HEK293 (cell line): ENCODE measurements around the gene ITGB1.

ENCODE experiments used
- CTCF ChIA-PET: fragments of 350-600 bp; formaldehyde crosslinking; extraction: SDS; loops from one replicate; lab custom pipeline; 2021; ENCODE audit warnings: antibody characterized with exemption; lab: Yijun Ruan, JAX
- POLR2A ChIA-PET: fragments of 300-600 bp; formaldehyde crosslinking; extraction: SDS; loops from one replicate; lab custom pipeline; 2020; ENCODE audit warnings: antibody characterized with exemption, inconsistent platforms; lab: Yijun Ruan, JAX
- H3K27ac ChIP-seq: fragments of 200-500 bp; sonication (Bioruptor generic); 2 replicates; pipeline ENCODE4 v1.5.1; 2014; ENCODE audit warnings: low read depth, low read length, control low read depth, inconsistent platforms; ENCODE audit errors: extremely low read depth
- H3K36me3 ChIP-seq, 2 experiments: fragments of 200-500 bp in 1 of 2; sonication (Bioruptor generic) in 1 of 2; 1 replicate in 1 of 2; 2 replicates in 1 of 2; pipeline ENCODE4 v1.5.1; 2014 to 2017; ENCODE audit warnings: inconsistent platforms in 2 of 2, low read length in 2 of 2; ENCODE audit not compliant: control insufficient read depth in 2 of 2, insufficient read depth in 1 of 2
- H3K4me1 ChIP-seq: fragments of 200-500 bp; sonication (Bioruptor generic); 2 replicates; pipeline ENCODE4 v1.5.1; 2014; ENCODE audit warnings: mild to moderate bottlenecking, low read length, inconsistent platforms; ENCODE audit not compliant: control insufficient read depth, insufficient read depth
- H3K4me3 ChIP-seq: 2 replicates; pipeline ENCODE4 v1.5.1; 2011; ENCODE audit warnings: low read depth, mild to moderate bottlenecking, control low read depth, low read length, moderate library complexity
- H3K9me3 ChIP-seq: fragments of 200-500 bp; sonication (Bioruptor generic); 2 replicates; pipeline ENCODE4 v1.5.1; 2014; ENCODE audit warnings: low read depth, low read length, inconsistent platforms; ENCODE audit not compliant: control insufficient read depth, insufficient read depth
- BCL6B ChIP-seq: fragments of 450-650 bp; formaldehyde crosslinking; IDR thresholded peaks from 2 replicates; pipeline ENCODE4 v1.5.1; 2017; ENCODE audit warnings: missing biosample characterization, missing genetic modification characterization
- GLIS2 ChIP-seq: fragments of 450-650 bp; formaldehyde crosslinking; IDR thresholded peaks from 2 replicates; pipeline ENCODE4 v1.5.1; 2016; ENCODE audit warnings: missing biosample characterization, missing genetic modification characterization
- MEIS1 ChIP-seq: sonication (generic); formaldehyde crosslinking; IDR thresholded peaks from 2 replicates; pipeline ENCODE4 v1.8.1; 2022; ENCODE audit warnings: missing genetic modification reagents, mild to moderate bottlenecking, borderline replicate concordance
- PRDM1 ChIP-seq: fragments of 450-650 bp; formaldehyde crosslinking; IDR thresholded peaks from 2 replicates; pipeline ENCODE4; 2016; ENCODE audit warnings: missing biosample characterization, missing genetic modification characterization
- ZBTB1 ChIP-seq: fragments of 450-650 bp; formaldehyde crosslinking; IDR thresholded peaks from 2 replicates; pipeline ENCODE4 v1.5.1; 2016; ENCODE audit warnings: missing biosample characterization, missing genetic modification characterization
- ZBTB17 ChIP-seq: fragments of 450-650 bp; formaldehyde crosslinking; IDR thresholded peaks from 2 replicates; pipeline ENCODE4 v1.5.1; 2016; ENCODE audit warnings: missing biosample characterization, missing genetic modification characterization
- ZFP41 ChIP-seq: fragments of 450-650 bp; formaldehyde crosslinking; IDR thresholded peaks from 2 replicates; pipeline ENCODE4 v1.5.1; 2016; ENCODE audit warnings: missing biosample characterization, missing genetic modification characterization, borderline replicate concordance
- ZNF112 ChIP-seq: fragments of 450-650 bp; formaldehyde crosslinking; IDR thresholded peaks from 2 replicates; pipeline ENCODE4 v1.5.0; 2017; ENCODE audit warnings: missing biosample characterization, missing genetic modification characterization
- ZNF132 ChIP-seq: fragments of 450-650 bp; formaldehyde crosslinking; IDR thresholded peaks from 2 replicates; pipeline ENCODE4 v1.5.1; 2017; ENCODE audit warnings: missing biosample characterization, missing genetic modification characterization, borderline replicate concordance
- ZNF184 ChIP-seq: fragments of 450-650 bp; IDR thresholded peaks from 2 replicates; pipeline ENCODE4 v1.5.1; 2018; ENCODE audit warnings: missing biosample characterization, mild to moderate bottlenecking, missing genetic modification characterization
- ZNF211 ChIP-seq: fragments of 450-650 bp; formaldehyde crosslinking; IDR thresholded peaks from 2 replicates; pipeline ENCODE4 v1.5.1; 2016; ENCODE audit warnings: low read depth, missing biosample characterization, missing genetic modification characterization
- ZNF302 ChIP-seq: fragments of 450-650 bp; formaldehyde crosslinking; IDR thresholded peaks from 2 replicates; pipeline ENCODE4 v1.5.1; 2016; ENCODE audit warnings: missing biosample characterization, missing genetic modification characterization, low read depth
- ZNF324 ChIP-seq: fragments of 450-650 bp; formaldehyde crosslinking; IDR thresholded peaks from 2 replicates; pipeline ENCODE4 v1.5.1; 2016; ENCODE audit warnings: missing biosample characterization, missing genetic modification characterization
- ZNF423 ChIP-seq: fragments of 450-650 bp; formaldehyde crosslinking; IDR thresholded peaks from 2 replicates; pipeline ENCODE4 v1.5.1; 2016; ENCODE audit warnings: missing biosample characterization, missing genetic modification characterization
- ZNF426 ChIP-seq: fragments of 450-650 bp; formaldehyde crosslinking; IDR thresholded peaks from 2 replicates; pipeline ENCODE4 v1.5.1; 2017; ENCODE audit warnings: missing biosample characterization, missing genetic modification characterization, mild to moderate bottlenecking, inconsistent platforms, moderate library complexity
- ZNF600 ChIP-seq: fragments of 450-650 bp; formaldehyde crosslinking; IDR thresholded peaks from 2 replicates; pipeline ENCODE4 v1.5.1; 2016; ENCODE audit warnings: missing biosample characterization, missing genetic modification characterization
- ZNF626 ChIP-seq: fragments of 450-650 bp; sonication (Bioruptor Pico); formaldehyde crosslinking; IDR thresholded peaks from 2 replicates; pipeline ENCODE4 v1.5.1; 2018; ENCODE audit warnings: missing biosample characterization, missing genetic modification characterization, inconsistent platforms
- ZNF707 ChIP-seq: fragments of 450-650 bp; formaldehyde crosslinking; IDR thresholded peaks from 2 replicates; pipeline ENCODE4 v1.5.1; 2016; ENCODE audit warnings: missing biosample characterization, missing genetic modification characterization
- TF ChIP-seq, protein P1 (sequence below): fragments of 450-650 bp; formaldehyde crosslinking; IDR thresholded peaks from 2 replicates; pipeline ENCODE4 v1.5.1; 2016; ENCODE audit warnings: missing biosample characterization, missing genetic modification characterization, borderline replicate concordance
- TF ChIP-seq, protein P2 (sequence below): fragments of 450-650 bp; formaldehyde crosslinking; IDR thresholded peaks from 2 replicates; pipeline ENCODE4 v1.5.1; 2016; ENCODE audit warnings: missing biosample characterization, missing genetic modification characterization
- TF ChIP-seq, protein P3 (sequence below): fragments of 450-650 bp; formaldehyde crosslinking; conservative IDR thresholded peaks from 2 replicates; pipeline ENCODE4 v1.5.1; 2016; ENCODE audit warnings: low read depth, missing biosample characterization, missing genetic modification characterization

ITGB1 gene

GRCh38 chr10:32984003-32984600, 26.1 kb upstream of the ITGB1 start (continued):
- TF ChIP-seq, protein P1, sequence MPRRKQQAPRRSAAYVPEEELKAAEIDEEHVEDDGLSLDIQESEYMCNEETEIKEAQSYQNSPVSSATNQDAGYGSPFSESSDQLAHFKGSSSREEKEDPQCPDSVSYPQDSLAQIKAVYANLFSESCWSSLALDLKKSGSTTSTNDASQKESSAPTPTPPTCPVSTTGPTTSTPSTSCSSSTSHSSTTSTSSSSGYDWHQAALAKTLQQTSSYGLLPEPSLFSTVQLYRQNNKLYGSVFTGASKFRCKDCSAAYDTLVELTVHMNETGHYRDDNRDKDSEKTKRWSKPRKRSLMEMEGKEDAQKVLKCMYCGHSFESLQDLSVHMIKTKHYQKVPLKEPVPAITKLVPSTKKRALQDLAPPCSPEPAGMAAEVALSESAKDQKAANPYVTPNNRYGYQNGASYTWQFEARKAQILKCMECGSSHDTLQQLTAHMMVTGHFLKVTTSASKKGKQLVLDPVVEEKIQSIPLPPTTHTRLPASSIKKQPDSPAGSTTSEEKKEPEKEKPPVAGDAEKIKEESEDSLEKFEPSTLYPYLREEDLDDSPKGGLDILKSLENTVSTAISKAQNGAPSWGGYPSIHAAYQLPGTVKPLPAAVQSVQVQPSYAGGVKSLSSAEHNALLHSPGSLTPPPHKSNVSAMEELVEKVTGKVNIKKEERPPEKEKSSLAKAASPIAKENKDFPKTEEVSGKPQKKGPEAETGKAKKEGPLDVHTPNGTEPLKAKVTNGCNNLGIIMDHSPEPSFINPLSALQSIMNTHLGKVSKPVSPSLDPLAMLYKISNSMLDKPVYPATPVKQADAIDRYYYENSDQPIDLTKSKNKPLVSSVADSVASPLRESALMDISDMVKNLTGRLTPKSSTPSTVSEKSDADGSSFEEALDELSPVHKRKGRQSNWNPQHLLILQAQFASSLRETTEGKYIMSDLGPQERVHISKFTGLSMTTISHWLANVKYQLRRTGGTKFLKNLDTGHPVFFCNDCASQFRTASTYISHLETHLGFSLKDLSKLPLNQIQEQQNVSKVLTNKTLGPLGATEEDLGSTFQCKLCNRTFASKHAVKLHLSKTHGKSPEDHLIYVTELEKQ (tag by site-specific recombination): no peak
- TF ChIP-seq BCL6B: no peak
- no peak for TF ChIP-seq ZFP41 (tag by site-specific recombination)

- CTCF ChIA-PET: interaction anchor here (0.6 to 1.3 kb wide), 5 partner anchors 14 to 256 kb away, joined by 3 to 5 read pairs (median 4); no protein-coding TSS in a partner anchor
- POLR2A ChIA-PET: interaction anchor here (3.9 kb wide), 1 partner anchor 29 kb away, joined by 44 read pairs; no protein-coding TSS in a partner anchor
- Histone ChIP-seq H3K36me3 (no peaks in the 10 kb centered on the region), H3K4me1 (no peaks in the 10 kb centered on the region), H3K4me3 (no peak overlapping the region), H3K27ac (no peak overlapping the region), H3K9me3 (no peaks in the 10 kb centered on the region)
- TF ChIP-seq PRDM1 (tag by site-specific recombination) (peak; percentile 76), ZNF626 (tag by site-specific recombination) (no peak), GLIS2 (0 out of 2 replicates have a peak, but pooled peaks have one; percentile 14), ZBTB1 (no peak), ZNF423 (tag by site-specific recombination) (no peak), ZNF132 (tag by site-specific recombination) (no peak), ZNF112 (tag by site-specific recombination) (no peak), ZNF324 (tag by site-specific recombination) (no peak), MEIS1 (CRISPR knock-in tag) (no peak), ZNF211 (no peak), ZBTB17 (peak; percentile 46; the same call in 1 of the 2 replicates), ZNF600 (tag by site-specific recombination) (no peak), ZNF707 (tag by site-specific recombination) (no peak), ZNF426 (tag by site-specific recombination) (no peak), ZNF302 (tag by site-specific recombination) (no peak), ZNF184 (tag by site-specific recombination) (peak; percentile 37; the same call in 1 of the 2 replicates)
- TF ChIP-seq, protein P2, sequence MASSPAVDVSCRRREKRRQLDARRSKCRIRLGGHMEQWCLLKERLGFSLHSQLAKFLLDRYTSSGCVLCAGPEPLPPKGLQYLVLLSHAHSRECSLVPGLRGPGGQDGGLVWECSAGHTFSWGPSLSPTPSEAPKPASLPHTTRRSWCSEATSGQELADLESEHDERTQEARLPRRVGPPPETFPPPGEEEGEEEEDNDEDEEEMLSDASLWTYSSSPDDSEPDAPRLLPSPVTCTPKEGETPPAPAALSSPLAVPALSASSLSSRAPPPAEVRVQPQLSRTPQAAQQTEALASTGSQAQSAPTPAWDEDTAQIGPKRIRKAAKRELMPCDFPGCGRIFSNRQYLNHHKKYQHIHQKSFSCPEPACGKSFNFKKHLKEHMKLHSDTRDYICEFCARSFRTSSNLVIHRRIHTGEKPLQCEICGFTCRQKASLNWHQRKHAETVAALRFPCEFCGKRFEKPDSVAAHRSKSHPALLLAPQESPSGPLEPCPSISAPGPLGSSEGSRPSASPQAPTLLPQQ (tag by site-specific recombination): no peak
- TF ChIP-seq, protein P3, sequence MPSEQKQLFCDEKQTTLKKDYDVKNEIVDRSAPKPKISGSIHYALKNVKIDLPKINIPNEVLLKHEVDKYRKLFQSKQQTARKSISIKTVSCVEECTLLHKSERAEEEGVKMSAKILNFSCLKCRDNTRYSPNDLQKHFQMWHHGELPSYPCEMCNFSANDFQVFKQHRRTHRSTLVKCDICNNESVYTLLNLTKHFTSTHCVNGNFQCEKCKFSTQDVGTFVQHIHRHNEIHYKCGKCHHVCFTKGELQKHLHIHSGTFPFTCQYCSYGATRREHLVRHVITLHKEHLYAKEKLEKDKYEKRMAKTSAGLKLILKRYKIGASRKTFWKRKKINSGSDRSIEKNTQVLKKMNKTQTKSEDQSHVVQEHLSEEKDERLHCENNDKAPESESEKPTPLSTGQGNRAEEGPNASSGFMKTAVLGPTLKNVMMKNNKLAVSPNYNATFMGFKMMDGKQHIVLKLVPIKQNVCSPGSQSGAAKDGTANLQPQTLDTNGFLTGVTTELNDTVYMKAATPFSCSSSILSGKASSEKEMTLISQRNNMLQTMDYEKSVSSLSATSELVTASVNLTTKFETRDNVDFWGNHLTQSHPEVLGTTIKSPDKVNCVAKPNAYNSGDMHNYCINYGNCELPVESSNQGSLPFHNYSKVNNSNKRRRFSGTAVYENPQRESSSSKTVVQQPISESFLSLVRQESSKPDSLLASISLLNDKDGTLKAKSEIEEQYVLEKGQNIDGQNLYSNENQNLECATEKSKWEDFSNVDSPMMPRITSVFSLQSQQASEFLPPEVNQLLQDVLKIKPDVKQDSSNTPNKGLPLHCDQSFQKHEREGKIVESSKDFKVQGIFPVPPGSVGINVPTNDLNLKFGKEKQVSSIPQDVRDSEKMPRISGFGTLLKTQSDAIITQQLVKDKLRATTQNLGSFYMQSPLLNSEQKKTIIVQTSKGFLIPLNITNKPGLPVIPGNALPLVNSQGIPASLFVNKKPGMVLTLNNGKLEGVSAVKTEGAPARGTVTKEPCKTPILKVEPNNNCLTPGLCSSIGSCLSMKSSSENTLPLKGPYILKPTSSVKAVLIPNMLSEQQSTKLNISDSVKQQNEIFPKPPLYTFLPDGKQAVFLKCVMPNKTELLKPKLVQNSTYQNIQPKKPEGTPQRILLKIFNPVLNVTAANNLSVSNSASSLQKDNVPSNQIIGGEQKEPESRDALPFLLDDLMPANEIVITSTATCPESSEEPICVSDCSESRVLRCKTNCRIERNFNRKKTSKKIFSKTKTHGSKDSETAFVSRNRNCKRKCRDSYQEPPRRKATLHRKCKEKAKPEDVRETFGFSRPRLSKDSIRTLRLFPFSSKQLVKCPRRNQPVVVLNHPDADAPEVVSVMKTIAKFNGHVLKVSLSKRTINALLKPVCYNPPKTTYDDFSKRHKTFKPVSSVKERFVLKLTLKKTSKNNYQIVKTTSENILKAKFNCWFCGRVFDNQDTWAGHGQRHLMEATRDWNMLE: no peak
These were observed 25.2 kb upstream of the ITGB1 start for GRCh38 chr10:32982911-32983909.
